Measurements from ENCODE around the gene FSTL4. TPM values are rescaled to one million over a fixed set of nuclear protein-coding genes. Genes with fewer than 3 reads are reported as not detected.

Gene FSTL4
- total and polyA plus RNA-seq, 2 of the 13 experiments (the other 11 are each of a cell fraction or from before 2014, with no cell fraction given): 2.1 to 3.0 TPM

DNA sequence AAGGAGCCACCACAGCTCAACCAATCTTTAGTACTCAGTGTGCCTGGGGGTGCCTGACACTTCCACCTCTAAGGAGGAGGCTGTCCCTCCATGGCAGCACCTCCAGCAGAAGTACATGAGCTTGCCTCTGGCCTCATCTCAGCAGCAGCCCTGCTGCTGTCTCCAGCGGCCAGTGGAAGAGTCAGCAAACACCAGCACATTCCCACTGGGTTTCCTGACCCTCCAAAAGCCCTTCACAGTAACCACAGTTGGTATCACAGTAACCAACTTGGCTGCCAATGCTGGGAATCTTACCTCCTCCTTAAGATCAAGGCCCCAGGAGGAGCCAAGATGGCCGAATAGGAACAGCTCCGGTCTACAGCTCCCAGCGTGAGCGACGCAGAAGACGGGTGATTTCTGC lies 29.4 kb downstream of the FSTL4 start (continued):
- no peak for TF ChIP-seq CTCF (CRISPR knock-in tag; IDR thresholded peaks at IDR 0.05)
- TF ChIP-seq NFE2 (CRISPR knock-in tag; IDR thresholded peaks at IDR 0.05): no peak

DNA sequence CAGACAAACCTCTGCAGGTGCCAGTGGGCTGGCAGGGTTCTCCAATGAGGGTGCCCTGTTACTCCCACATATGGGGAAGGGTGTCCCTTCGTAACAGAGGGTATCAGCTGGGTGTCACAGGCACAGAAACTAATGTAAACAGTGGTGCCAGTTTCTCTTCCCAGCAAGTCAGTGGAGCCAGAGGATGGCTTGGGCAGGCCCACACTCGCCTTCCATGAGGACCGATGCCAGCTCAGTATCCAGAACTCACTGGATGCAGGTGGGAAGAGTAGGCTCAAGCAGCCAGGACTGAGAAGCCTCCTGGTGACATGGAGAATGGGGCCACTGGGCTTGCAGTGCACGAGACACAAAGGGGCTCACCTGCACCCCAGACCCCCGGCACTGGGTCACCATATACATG lies 30.4 kb downstream of the FSTL4 start:
- peaks cover 0 to 7% of the 10 kb centered on the region in 2 experiments; a peak in 1 of 5 replicates for H3K27me3 ChIP-seq (ENCODE audit: control insufficient read depth in 1 of 2, insufficient read depth in 2 of 2, low read length in 2 of 2)
- no peaks in the 10 kb centered on the region for H3K79me2 ChIP-seq (ENCODE audit: insufficient read depth, low read length)
- TF ChIP-seq NKX3-1 (CRISPR knock-in tag; IDR thresholded peaks at IDR 0.05) (no peak), SRF (IDR thresholded peaks at IDR 0.05; ENCODE audit: low read depth, low read length) (no peak)
- H3K9me3 ChIP-seq (ENCODE audit: low read length): no peaks in the 10 kb centered on the region
- POLR2A ChIA-PET: no interaction called here
- intact Hi-C loops (cut with micrococcal nuclease; ENCODE audit: unreplicated experiment): no loop called here
- BruUV-seq (replicated peaks): no TSS peak
- no peak overlapping the region for H3K9ac ChIP-seq (ENCODE audit: insufficient read depth, low read depth, low read length)
- no peaks in the 10 kb centered on the region for H3K36me3 ChIP-seq (replicated peaks in 1 of 2; ENCODE audit: control insufficient read depth in 1 of 2, insufficient read depth in 2 of 2, low read length in 2 of 2)
- no peak overlapping the region for H3K27ac ChIP-seq (ENCODE audit: extremely low read length, insufficient read depth, low read length)
- in situ Hi-C loops (cut with HindIII; ENCODE audit: extremely low pct_ligation_motif_present, low pct_unique_long_range_greater_than_20kb): no loop called here
- no peaks in the 10 kb centered on the region for H4K20me1 ChIP-seq (ENCODE audit: insufficient read depth, low read length)
- CTCF ChIA-PET (ENCODE audit: low intra/inter-chr PET ratio, low total read pairs): no interaction called here
- ATAC-seq: no peak
- no peak overlapping the region for H3K4me3 ChIP-seq (replicated peaks in 1 of 3; ENCODE audit: insufficient read depth in 1 of 3, low read depth in 2 of 3, low read length in 3 of 3)
- H3K4me1 ChIP-seq (ENCODE audit: insufficient read depth, low read length): no peaks in the 10 kb centered on the region
- 0% methylated on average over 1 of the region's 5 CpGs for WGBS (ENCODE audit: low lambda C conversion rate)
- no peak overlapping the region for H2AFZ ChIP-seq (ENCODE audit: low read length)
- no peak for FAIRE-seq
- no peak for DNase-seq (ENCODE audit: low spot score)
- H3K4me2 ChIP-seq (ENCODE audit: low read depth, low read length): no peak overlapping the region

DNA sequence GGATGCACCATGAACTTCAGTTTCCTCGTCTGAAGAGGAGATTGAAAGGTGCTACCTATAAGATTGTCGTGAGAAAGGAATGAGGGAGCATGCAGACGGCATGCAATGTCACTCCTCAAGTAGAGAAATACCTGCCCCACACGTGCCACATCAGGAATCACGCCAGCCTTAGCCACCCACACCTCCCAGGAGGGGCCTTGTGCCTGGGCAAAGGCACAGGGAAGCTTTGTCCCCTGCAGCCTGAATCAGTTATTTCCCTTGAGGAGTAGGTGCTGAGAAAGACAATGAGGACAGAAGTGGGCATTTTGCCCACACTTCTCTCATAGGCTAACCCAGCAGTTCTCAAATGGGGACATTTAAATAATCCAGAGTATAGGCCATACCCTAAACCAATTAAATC lies 31.0 kb downstream of the FSTL4 start:
- FAIRE-seq (no peak), ATAC-seq (no peak), DNase-seq (ENCODE audit: low spot score) (no peak)
- intact Hi-C loops (cut with micrococcal nuclease; ENCODE audit: unreplicated experiment) (no loop called here), in situ Hi-C loops (cut with HindIII; ENCODE audit: extremely low pct_ligation_motif_present, low pct_unique_long_range_greater_than_20kb) (no loop called here)
- Histone ChIP-seq H3K27ac (ENCODE audit: extremely low read length, insufficient read depth, low read length) (no peak overlapping the region), H3K4me1 (ENCODE audit: insufficient read depth, low read length) (no peaks in the 10 kb centered on the region), H4K20me1 (ENCODE audit: insufficient read depth, low read length) (no peaks in the 10 kb centered on the region), H3K79me2 (ENCODE audit: insufficient read depth, low read length) (no peaks in the 10 kb centered on the region), H3K36me3 (replicated peaks in 1 of 2; ENCODE audit: control insufficient read depth in 1 of 2, insufficient read depth in 2 of 2, low read length in 2 of 2) (no peaks in the 10 kb centered on the region), H3K4me3 (replicated peaks in 1 of 3; ENCODE audit: insufficient read depth in 1 of 3, low read depth in 2 of 3, low read length in 3 of 3) (no peak overlapping the region), H3K9ac (ENCODE audit: insufficient read depth, low read depth, low read length) (no peak overlapping the region), H3K27me3 (ENCODE audit: control insufficient read depth in 1 of 2, insufficient read depth in 2 of 2, low read length in 2 of 2) (peaks cover 0 to 9% of the 10 kb centered on the region in 2 experiments; a peak in 2 of 5 replicates), H3K4me2 (ENCODE audit: low read depth, low read length) (no peak overlapping the region), H3K9me3 (ENCODE audit: low read length) (no peaks in the 10 kb centered on the region), H2AFZ (ENCODE audit: low read length) (no peak overlapping the region)
- CTCF ChIA-PET (ENCODE audit: low intra/inter-chr PET ratio, low total read pairs): no interaction called here
- WGBS (ENCODE audit: low lambda C conversion rate): 0% methylated on average over 5 of the region's 5 CpGs
- POLR2A ChIA-PET: no interaction called here
- BruUV-seq (replicated peaks): no TSS peak
- TF ChIP-seq HOXD1 (CRISPR knock-in tag; IDR thresholded peaks at IDR 0.05): no peak
- TF ChIP-seq RXRB (CRISPR knock-in tag; IDR thresholded peaks at IDR 0.05; ENCODE audit: borderline replicate concordance): no peak
- TF ChIP-seq NR2C2 (CRISPR knock-in tag; IDR thresholded peaks at IDR 0.05; ENCODE audit: borderline replicate concordance): no peak
- no peak for TF ChIP-seq ZBTB33 (CRISPR knock-in tag; IDR thresholded peaks at IDR 0.05)
- no peak for TF ChIP-seq NAIF1 (CRISPR knock-in tag; IDR thresholded peaks at IDR 0.05; ENCODE audit: borderline replicate concordance)
- no peak for TF ChIP-seq NFKB2 (CRISPR knock-in tag; IDR thresholded peaks at IDR 0.05; ENCODE audit: borderline replicate concordance)
- TF ChIP-seq, protein P1, sequence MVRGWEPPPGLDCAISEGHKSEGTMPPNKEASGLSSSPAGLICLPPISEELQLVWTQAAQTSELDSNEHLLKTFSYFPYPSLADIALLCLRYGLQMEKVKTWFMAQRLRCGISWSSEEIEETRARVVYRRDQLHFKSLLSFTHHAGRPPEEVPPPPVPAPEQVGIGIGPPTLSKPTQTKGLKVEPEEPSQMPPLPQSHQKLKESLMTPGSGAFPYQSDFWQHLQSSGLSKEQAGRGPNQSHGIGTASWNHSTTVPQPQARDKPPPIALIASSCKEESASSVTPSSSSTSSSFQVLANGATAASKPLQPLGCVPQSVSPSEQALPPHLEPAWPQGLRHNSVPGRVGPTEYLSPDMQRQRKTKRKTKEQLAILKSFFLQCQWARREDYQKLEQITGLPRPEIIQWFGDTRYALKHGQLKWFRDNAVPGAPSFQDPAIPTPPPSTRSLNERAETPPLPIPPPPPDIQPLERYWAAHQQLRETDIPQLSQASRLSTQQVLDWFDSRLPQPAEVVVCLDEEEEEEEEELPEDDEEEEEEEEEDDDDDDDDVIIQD (CRISPR knock-in tag; IDR thresholded peaks at IDR 0.05; ENCODE audit: low read depth): no peak
- TF ChIP-seq ZNF17 (CRISPR knock-in tag; IDR thresholded peaks at IDR 0.05): no peak
- TF ChIP-seq GZF1 (CRISPR knock-in tag; IDR thresholded peaks at IDR 0.05): no peak

Measured in HepG2 (cell line).